Heart left ventricle (tissue), 16 donors: ENCODE data around the gene PGAP6. TPM values are rescaled to one million over a fixed set of nuclear protein-coding genes. Genes with fewer than 3 reads are reported as not detected.

Experiments used
- ATAC-seq, 4 donors: fragments of 200-7000 bp; cut with Tn5 transposase; one replicate each; pipeline ENCODE4 v1.9.1; 2020 to 2022; ENCODE audit warnings: moderate library complexity in 4 of 4, mild to moderate bottlenecking in 3 of 4, moderate number of reproducible peaks in 1 of 4
- DNase-seq, 5 donors: peaks; one replicate each; pipeline ENCODE4 v3.0.0-alpha.2; 2020
- H3K27ac ChIP-seq, 12 donors: fragments of 200-600 bp; sonication (generic) in 4 of 12; one replicate each; pipeline versions ENCODE4 v1.5.0 to v1.8.0; 2016 to 2022; ENCODE audit warnings: mild to moderate bottlenecking in 2 of 12
- H3K27me3 ChIP-seq, 9 donors: fragments of 200-600 bp; sonication (generic) in 2 of 9; one replicate each; pipeline versions ENCODE4 v1.5.1 to v1.8.0; 2016 to 2022; ENCODE audit warnings: mild to moderate bottlenecking in 3 of 9
- H3K36me3 ChIP-seq, 9 donors: fragments of 200-600 bp; sonication (generic) in 2 of 9; one replicate each; pipeline versions ENCODE4 v1.5.0 to v1.8.0; 2018 to 2022; ENCODE audit warnings: mild to moderate bottlenecking in 2 of 9
- H3K4me1 ChIP-seq, 12 donors: fragments of 200-600 bp; sonication (generic) in 4 of 12; one replicate each; pipeline versions ENCODE4 v1.5.0 to v1.8.0; 2016 to 2022; ENCODE audit warnings: mild to moderate bottlenecking in 3 of 12
- H3K4me3 ChIP-seq, 12 donors: fragments of 200-600 bp; sonication (generic) in 4 of 12; one replicate each; pipeline versions ENCODE4 v1.5.0 to v1.8.0; 2017 to 2022; ENCODE audit warnings: mild to moderate bottlenecking in 9 of 12, moderate library complexity in 4 of 12
- H3K9me3 ChIP-seq, 12 donors: fragments of 200-600 bp; sonication (generic) in 4 of 12; one replicate each; pipeline versions ENCODE4 v1.5.0 to v1.8.0; 2016 to 2022; ENCODE audit warnings: mild to moderate bottlenecking in 1 of 12
- POLR2A ChIP-seq, 2 donors: fragments of 450-650 bp; IDR thresholded peaks; one replicate each; pipeline ENCODE4 v1.6.1; 2017; ENCODE audit warnings: antibody characterized with exemption in 2 of 2, mild to moderate bottlenecking in 2 of 2, moderate library complexity in 2 of 2
- WGBS, 4 donors: extraction: QIAGEN DNeasy Blood & Tissue Kit in 2 of 4; methylation state at CpG; one replicate each; pipeline versions ENCODE4 v1.1.5 to v1.1.7; 2013 to 2018; 5-methylcytosine and 5-hydroxymethylcytosine counted together
- intact Hi-C, 10 donors: fragments of 100-400 bp; cut with DNase I; formaldehyde crosslinking; loops; one replicate each; pipeline versions ENCODE4 v1.11.1 to v1.14.2; 2022
- polyA plus RNA-seq, 2 donors: library from polyadenylated mRNA; stranded (reverse); fragments of 200-250 nt; gene quantifications; one replicate each; pipeline ENCODE4 v1.2.3, GENCODE V29; 2013
- total RNA-seq, 9 donors: library from RNA; depleted of rRNA in 2 of 9; stranded (reverse); fragments of >200 nt in 2 of 9; fragmentation: NEBNext Ultra II Directional in 3 of 9; extraction: Animal tissue kit (Norgen Biotek cat#: 25700) in 3 of 9; gene quantifications; one replicate each; pipeline versions ENCODE4 v1.1.0 to v1.2.4, GENCODE V29; 2016 to 2023
- TF ChIP-seq, protein P1 (sequence below), 12 donors: fragments of 200-600 bp; sonication (generic) in 4 of 12; IDR thresholded peaks; one replicate each; pipeline versions ENCODE4 v1.5.0 to v1.8.0; 2018 to 2022; ENCODE audit warnings: antibody characterized with exemption in 12 of 12, mild to moderate bottlenecking in 5 of 12
- donor health status: ischemic (EF 13 %, LVEDD 7.1; RV severe dilation, severe dysfunction).
- donor health status: healthy with polysubstance abuse.
- donor health status: DM: no; HTN: yes; CAD: no.
- donor health status: DM: no; HTN: no; CAD: no.
- donor health status: ischemic (EF 25% LVEDD 6.9; RV normal size, moderate dysfunction).
- donor health status: ischemic (EF 25% LVEDD 5.7; RV mildly dilated, moderate dysfunction).
- donor health status: healthy.
- donor health status: DM: yes; HTN: yes; CAD: no.
- donor health status: ischemic (EF 35%, LVEDD 5.7; RV mildly dilated, moderate dysfunction).
- donor health status: nonischemic (EF 11% LVEDD 7.7; RV severe dilation, severe dysfunction).
- donor health status: DM: yes; HTN: yes; CAD: no.
- donor health status: PGD.
- donor health status: ischemic (EF 29% LVEDD 5.4; RV normal size, mild dysfunction).
- donor health status: nonischemic (EF 23%, LVEDD 6.1; RV moderate dilation, normal function).

Gene PGAP6
- total and polyA plus RNA-seq, 11 donors = 30.1 to 65.3 (median 44.9) TPM

GRCh38 chr16:377419-377951 is 4.3 kb downstream of the PGAP6 start:
- TF ChIP-seq, protein P1, sequence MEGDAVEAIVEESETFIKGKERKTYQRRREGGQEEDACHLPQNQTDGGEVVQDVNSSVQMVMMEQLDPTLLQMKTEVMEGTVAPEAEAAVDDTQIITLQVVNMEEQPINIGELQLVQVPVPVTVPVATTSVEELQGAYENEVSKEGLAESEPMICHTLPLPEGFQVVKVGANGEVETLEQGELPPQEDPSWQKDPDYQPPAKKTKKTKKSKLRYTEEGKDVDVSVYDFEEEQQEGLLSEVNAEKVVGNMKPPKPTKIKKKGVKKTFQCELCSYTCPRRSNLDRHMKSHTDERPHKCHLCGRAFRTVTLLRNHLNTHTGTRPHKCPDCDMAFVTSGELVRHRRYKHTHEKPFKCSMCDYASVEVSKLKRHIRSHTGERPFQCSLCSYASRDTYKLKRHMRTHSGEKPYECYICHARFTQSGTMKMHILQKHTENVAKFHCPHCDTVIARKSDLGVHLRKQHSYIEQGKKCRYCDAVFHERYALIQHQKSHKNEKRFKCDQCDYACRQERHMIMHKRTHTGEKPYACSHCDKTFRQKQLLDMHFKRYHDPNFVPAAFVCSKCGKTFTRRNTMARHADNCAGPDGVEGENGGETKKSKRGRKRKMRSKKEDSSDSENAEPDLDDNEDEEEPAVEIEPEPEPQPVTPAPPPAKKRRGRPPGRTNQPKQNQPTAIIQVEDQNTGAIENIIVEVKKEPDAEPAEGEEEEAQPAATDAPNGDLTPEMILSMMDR (IDR thresholded peaks at IDR 0.05) = no peak
- TF ChIP-seq POLR2A (IDR thresholded peaks at IDR 0.05) = no peak
- Histone ChIP-seq H3K4me1 (peaks cover 0 to 33% (median 13%) of the 10 kb centered on the region in 12 donors), H3K4me3 (no peak overlapping the region), H3K27ac (no peak overlapping the region), H3K9me3 (no peaks in the 10 kb centered on the region), H3K27me3 (no peaks in the 10 kb centered on the region), H3K36me3 (peaks cover 0 to 52% (median 32%) of the 10 kb centered on the region in 9 donors)
- intact Hi-C loops = no loop called here
- DNase-seq (no peak), ATAC-seq (no peak)
- 89 to 92% (median 90%) methylated on average over 32 to 42 of the region's 42 CpGs for WGBS, 4 donors

DNA sequence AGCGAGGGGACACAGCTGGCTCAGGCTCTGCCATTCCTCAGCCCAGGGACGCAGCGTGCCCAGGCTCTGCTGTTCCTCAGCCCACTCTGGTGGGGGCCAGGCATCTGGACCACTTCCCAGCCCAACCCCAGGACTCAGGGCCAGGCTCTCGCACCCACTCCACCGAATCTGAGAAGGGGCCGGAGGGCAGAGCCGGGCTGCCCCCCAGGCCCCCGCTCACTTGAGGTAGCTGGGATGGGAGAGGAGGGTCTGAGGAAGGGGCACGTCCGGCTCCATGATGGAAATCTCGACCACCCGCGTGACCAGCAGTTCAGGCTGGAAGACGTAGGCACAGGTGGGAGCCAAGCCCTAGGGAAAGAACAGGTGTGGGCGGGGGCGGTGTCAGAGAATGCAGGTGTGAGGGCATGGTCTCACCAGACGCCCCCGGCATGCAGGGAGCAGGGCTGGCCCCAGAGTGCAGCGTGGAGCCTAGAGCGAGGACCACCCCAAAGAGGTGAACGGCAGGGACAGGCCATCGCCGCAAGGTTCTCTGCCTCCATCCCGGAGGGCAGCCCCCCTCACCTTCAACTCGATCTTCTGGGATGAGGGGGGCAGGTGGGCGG is 4.9 kb downstream of the PGAP6 start:
- TF ChIP-seq, protein P1 (IDR thresholded peaks at IDR 0.05) = no peak
- TF ChIP-seq POLR2A (IDR thresholded peaks at IDR 0.05) = no peak
- no peaks in the 10 kb centered on the region for H3K9me3 ChIP-seq
- WGBS, 4 donors = 91 to 94% (median 94%) methylated on average over 21 to 26 of the region's 26 CpGs
- H3K36me3 ChIP-seq = peaks cover 0 to 57% (median 32%) of the 10 kb centered on the region in 9 donors
- ATAC-seq (no peak), DNase-seq (no peak)
- peaks cover 0 to 29% (median 13%) of the 10 kb centered on the region in 12 donors for H3K4me1 ChIP-seq
- H3K27me3 ChIP-seq = no peaks in the 10 kb centered on the region
- intact Hi-C loops = no loop called here
- H3K4me3 ChIP-seq = no peak overlapping the region
- no peak overlapping the region for H3K27ac ChIP-seq

- Histone ChIP-seq H3K27ac (no peak overlapping the region), H3K4me3 (no peak overlapping the region), H3K27me3 (no peaks in the 10 kb centered on the region), H3K4me1 (peaks cover 0 to 30% (median 13%) of the 10 kb centered on the region in 12 donors), H3K36me3 (peaks cover 0 to 62% (median 32%) of the 10 kb centered on the region in 9 donors), H3K9me3 (no peaks in the 10 kb centered on the region)
- DNase-seq = no peak
- 94 to 97% (median 96%) methylated on average over 23 to 44 of the region's 44 CpGs for WGBS, 4 donors
- no peak for TF ChIP-seq POLR2A (IDR thresholded peaks at IDR 0.05)
- TF ChIP-seq, protein P1 (IDR thresholded peaks at IDR 0.05) = no peak
- ATAC-seq = no peak
- intact Hi-C loops = no loop called here
Observed at GRCh38 chr16:375927-376816, 5.6 kb downstream of the PGAP6 start.

DNA sequence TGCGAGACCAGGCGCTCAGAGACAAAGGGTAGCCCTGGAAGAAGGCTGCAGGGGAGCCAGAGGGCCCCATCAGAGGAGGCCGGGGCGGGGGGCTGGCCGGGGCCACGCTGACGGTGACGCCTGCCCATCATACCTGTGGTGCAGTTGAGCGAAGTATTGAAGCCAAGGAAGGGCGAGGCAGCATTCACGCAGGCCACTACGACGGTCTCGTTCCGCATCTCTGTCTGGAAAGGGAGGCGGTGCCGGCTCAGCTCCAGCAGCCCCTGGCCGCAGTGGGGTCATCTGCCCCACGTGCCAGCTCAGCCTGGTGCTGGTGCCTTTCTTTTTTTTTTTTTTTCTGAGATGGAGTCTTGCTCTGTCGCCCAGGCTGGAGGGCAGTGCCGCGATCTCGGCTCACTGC is 6.6 kb downstream of the PGAP6 start:
- Histone ChIP-seq H3K4me3 (no peak overlapping the region), H3K9me3 (no peaks in the 10 kb centered on the region), H3K36me3 (peaks cover 0 to 62% (median 32%) of the 10 kb centered on the region in 9 donors), H3K27ac (no peak overlapping the region), H3K4me1 (peaks cover 0 to 27% (median 11%) of the 10 kb centered on the region in 12 donors), H3K27me3 (no peaks in the 10 kb centered on the region)
- no peak for DNase-seq
- no peak for ATAC-seq
- 92 to 97% (median 94%) methylated on average over 21 to 23 of the region's 23 CpGs for WGBS, 4 donors
- TF ChIP-seq POLR2A (IDR thresholded peaks at IDR 0.05) = no peak
- TF ChIP-seq, protein P1 (IDR thresholded peaks at IDR 0.05) = no peak
- intact Hi-C loops = no loop called here
